Aorta (tissue), 5 donors: ENCODE results near the gene AKAP7. TPM values are rescaled to one million over a fixed set of nuclear protein-coding genes. Genes with fewer than 3 reads are reported as not detected.
"Not testable (repeated sequence)": the region's sequence is repeated elsewhere in the genome, so short reads cannot be mapped to it uniquely, and the experiment has no call there.

Source experiments
- ATAC-seq: fragments of 200-7000 bp; cut with Tn5 transposase; one replicate; pipeline ENCODE4 v1.9.1; 2022; ENCODE audit warnings: moderate library complexity; ENCODE audit not compliant: low FRiP score
- DNase-seq, 2 donors: peaks; one replicate each; pipeline ENCODE4 v3.0.0-alpha.2; 2020
- H3K27ac ChIP-seq, 2 donors: one replicate each; pipeline ENCODE4 v1.5.1; 2013; ENCODE audit warnings: low read length in 2 of 2, mild to moderate bottlenecking in 2 of 2, moderate library complexity in 2 of 2, control low read depth in 1 of 2, inconsistent platforms in 1 of 2, low read depth in 1 of 2
- H3K27me3 ChIP-seq, 2 donors: one replicate each; pipeline ENCODE4 v1.6.1; 2013; ENCODE audit warnings: control low read depth in 1 of 2, low read length in 1 of 2, mild to moderate bottlenecking in 1 of 2, moderate library complexity in 1 of 2; ENCODE audit not compliant: insufficient read depth in 2 of 2, control insufficient read depth in 1 of 2
- H3K36me3 ChIP-seq, 2 donors: one replicate each; pipeline ENCODE4 v1.6.1; 2013; ENCODE audit warnings: control low read depth in 1 of 2, low read length in 1 of 2, mild to moderate bottlenecking in 1 of 2; ENCODE audit not compliant: insufficient read depth in 2 of 2, control insufficient read depth in 1 of 2
- H3K4me1 ChIP-seq, 2 donors: one replicate each; pipeline ENCODE4 v1.6.1; 2013; ENCODE audit warnings: low read length in 2 of 2, control low read depth in 1 of 2, mild to moderate bottlenecking in 1 of 2, moderate library complexity in 1 of 2; ENCODE audit not compliant: insufficient read depth in 2 of 2, control insufficient read depth in 1 of 2
- H3K4me3 ChIP-seq, 2 donors: one replicate each; pipeline ENCODE4 v1.5.1; 2013; ENCODE audit warnings: low read length in 2 of 2, control low read depth in 1 of 2, mild to moderate bottlenecking in 1 of 2
- H3K9me3 ChIP-seq: one replicate; pipeline ENCODE4 v1.6.1; 2013; ENCODE audit warnings: mild to moderate bottlenecking, low read length; ENCODE audit not compliant: control insufficient read depth
- WGBS, 2 donors: extraction: QIAGEN DNeasy Blood & Tissue Kit; methylation state at CpG; one replicate each; pipeline ENCODE4 v1.1.7; 2013; 5-methylcytosine and 5-hydroxymethylcytosine counted together
- intact Hi-C, 2 donors: fragments of 100-400 bp; cut with DNase I; formaldehyde crosslinking; loops; one replicate each; pipeline versions ENCODE4 v1.14.2 to v1.15.0; 2022
- polyA plus RNA-seq, 2 donors: library from polyadenylated mRNA; stranded (reverse); fragments of 200-250 nt; gene quantifications; one replicate each; pipeline ENCODE4 v1.2.3, GENCODE V29; 2013
- total RNA-seq, 2 donors: library from RNA; stranded (reverse); fragmentation: NEBNext Ultra II Directional; extraction: Animal tissue kit (Norgen Biotek cat#: 25700); gene quantifications; one replicate each; pipeline ENCODE4 v1.2.1, GENCODE V29; 2021
- donor health status: healthy with polysubstance abuse.
- donor health status: Bipolar disorder and iron deficiency.
- donor health status: DM: no; HTN: no; CAD: no.
- donor health status: DM: no; HTN: no; CAD: no.
- donor health status: DM: yes; HTN: yes; CAD: no.

The AKAP7 gene
- total and polyA plus RNA-seq, 4 donors = 5.4 to 9.1 (median 7.6) TPM

DNA sequence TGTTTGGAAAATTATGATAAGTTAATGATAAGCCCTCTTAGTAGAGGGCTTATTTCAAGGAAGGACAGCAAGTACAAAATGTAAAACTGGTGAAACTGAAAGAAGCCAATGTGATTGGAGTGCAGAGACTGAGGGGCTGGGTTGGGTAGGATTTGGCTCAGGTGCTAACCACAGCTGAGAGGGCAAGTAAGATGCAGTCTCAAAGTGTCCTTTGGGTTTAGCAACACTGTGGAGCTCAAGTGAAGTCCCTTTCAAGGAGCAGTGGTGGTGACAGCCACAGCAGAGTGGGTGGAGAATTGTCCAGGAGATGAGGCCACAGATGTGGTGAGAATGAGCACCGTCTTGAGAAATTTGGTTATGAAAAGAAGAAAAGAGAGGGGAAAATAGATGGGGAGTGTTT, 181.4 kb downstream of the AKAP7 start:
- Histone ChIP-seq H3K27me3 (no peaks in the 10 kb centered on the region), H3K4me3 (no peak overlapping the region), H3K9me3 (peaks cover 8% of the 10 kb centered on the region), H3K27ac (no peak overlapping the region), H3K4me1 (no peaks in the 10 kb centered on the region), H3K36me3 (no peaks in the 10 kb centered on the region)
- intact Hi-C loops = no loop called here
- ATAC-seq (no peak), DNase-seq (no peak)
- WGBS, 2 donors = 83 to 93% methylated on average over 1 of the region's 1 CpG

DNA sequence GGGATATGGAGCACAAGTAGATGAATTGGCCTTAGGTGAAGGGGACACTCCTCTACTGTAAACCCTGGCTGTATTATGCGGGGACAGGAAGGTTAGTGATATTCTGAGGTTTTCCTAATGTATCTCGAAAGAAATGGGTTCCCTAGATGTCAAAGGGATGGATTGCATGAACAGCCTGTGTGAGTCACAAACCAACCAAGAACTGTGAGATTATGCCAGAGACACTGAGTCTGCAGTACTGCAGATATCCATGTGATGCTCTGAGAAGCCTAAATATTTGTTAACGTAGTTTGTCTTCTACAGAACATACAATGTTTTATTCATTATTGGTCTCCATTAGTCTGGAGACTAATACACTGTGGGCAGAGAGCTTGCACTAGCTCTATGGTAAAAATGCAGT, 182.2 kb downstream of the AKAP7 start:
- no peak overlapping the region for H3K4me3 ChIP-seq
- 84 to 87% methylated on average over 3 of the region's 3 CpGs for WGBS, 2 donors
- H3K9me3 ChIP-seq = peaks cover 8% of the 10 kb centered on the region
- intact Hi-C loops = no loop called here
- H3K4me1 ChIP-seq = no peaks in the 10 kb centered on the region
- DNase-seq (no peak), ATAC-seq (no peak)
- no peaks in the 10 kb centered on the region for H3K27me3 ChIP-seq
- no peak overlapping the region for H3K27ac ChIP-seq
- H3K36me3 ChIP-seq = no peaks in the 10 kb centered on the region

DNA sequence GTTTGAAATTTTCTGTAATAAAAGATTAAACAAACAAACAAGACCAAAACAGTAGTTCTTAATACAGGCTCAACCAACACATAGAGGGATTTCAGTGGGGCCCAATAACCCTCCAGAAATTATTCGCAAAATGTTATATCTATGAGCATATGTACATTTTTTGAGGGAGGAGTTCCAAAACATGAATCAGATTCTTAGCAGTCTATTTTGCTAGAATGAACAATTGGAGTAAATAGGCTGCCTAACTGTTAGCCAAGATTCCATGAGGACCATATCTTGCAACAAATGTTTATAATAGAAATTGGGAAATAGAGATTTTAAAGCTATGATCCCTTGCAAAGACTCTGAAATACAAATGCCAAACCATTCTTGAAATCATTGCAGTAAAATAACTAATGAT, 186.3 kb downstream of the AKAP7 start:
- Histone ChIP-seq H3K36me3 (no peaks in the 10 kb centered on the region), H3K4me3 (no peak overlapping the region), H3K27me3 (no peaks in the 10 kb centered on the region), H3K9me3 (peaks cover 6% of the 10 kb centered on the region), H3K4me1 (no peaks in the 10 kb centered on the region), H3K27ac (no peak overlapping the region)
- no peak for DNase-seq
- WGBS, 2 donors = 84 to 91% methylated on average over 1 of the region's 1 CpG
- intact Hi-C loops = no loop called here
- ATAC-seq = no peak

DNA sequence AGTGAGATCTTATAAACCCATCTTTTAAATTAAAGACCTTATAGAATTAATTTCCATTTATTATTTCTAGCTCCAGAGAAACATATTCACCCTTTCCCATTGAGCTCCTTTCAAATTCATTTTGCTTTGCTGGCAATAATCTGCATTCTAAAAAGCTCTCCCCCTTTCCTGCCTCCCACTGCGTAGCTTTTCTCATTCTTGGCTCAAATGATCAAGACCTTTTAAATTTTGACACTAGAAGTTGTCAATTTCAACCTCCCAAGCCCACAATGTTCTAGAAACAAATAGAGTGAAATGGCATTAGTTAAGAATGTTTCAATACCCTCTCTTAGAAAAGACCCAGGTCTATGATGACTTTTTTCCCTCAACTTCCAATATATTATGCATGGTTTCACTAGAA, 186.9 kb downstream of the AKAP7 start:
- no peaks in the 10 kb centered on the region for H3K36me3 ChIP-seq
- ATAC-seq (no peak), DNase-seq (no peak)
- no peak overlapping the region for H3K4me3 ChIP-seq
- peaks cover 2% of the 10 kb centered on the region for H3K9me3 ChIP-seq
- no peak overlapping the region for H3K27ac ChIP-seq
- H3K4me1 ChIP-seq = no peaks in the 10 kb centered on the region
- no peaks in the 10 kb centered on the region for H3K27me3 ChIP-seq
- intact Hi-C loops = no loop called here
- WGBS, 2 donors = 50 to 53% methylated on average over 1 of the region's 1 CpG

DNA sequence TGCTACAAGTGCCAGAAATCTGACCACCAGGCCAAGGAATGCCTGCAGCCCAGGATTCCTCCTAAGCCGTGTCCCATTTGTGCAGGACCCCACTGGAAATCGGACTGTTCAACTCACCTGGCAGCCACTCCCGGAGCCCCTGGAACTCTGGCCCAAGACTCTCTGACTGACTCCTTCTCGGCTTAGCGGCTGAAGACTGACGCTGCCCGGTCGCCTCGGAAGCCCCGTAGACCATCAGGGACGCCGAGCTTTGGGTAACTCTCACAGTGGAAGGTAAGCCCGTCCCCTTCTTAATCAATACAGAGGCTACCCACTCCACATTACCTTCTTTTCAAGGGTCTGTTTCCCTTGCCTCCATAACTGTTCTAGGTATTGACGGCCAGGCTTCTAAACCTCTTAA, 190.4 kb downstream of the AKAP7 start:
- H3K4me1 ChIP-seq, ATAC-seq, H3K27me3 ChIP-seq, H3K36me3 ChIP-seq, H3K27ac ChIP-seq, H3K9me3 ChIP-seq, DNase-seq, intact Hi-C loops, H3K4me3 ChIP-seq: not testable (repeated sequence)
- WGBS, 2 donors = 92 to 97% methylated on average over 11 to 14 of the region's 14 CpGs

DNA sequence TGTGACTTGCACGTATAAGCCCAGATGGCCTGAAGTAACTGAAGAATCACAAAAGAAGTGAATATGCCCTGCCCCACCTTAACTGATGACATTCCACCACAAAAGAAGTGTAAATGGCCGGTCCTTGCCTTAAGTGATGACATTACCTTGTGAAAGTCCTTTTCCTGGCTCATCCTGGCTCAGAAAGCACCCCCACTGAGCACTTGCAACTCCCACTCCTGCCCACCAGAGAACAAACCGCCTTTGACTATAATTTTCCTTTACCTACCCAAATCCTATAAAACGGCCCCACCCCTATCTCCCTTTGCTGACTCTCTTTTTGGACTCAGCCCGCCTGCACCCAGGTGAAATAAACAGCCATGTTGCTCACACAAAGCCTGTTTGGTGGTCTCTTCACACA, 193.5 kb downstream of the AKAP7 start:
- H3K27me3 ChIP-seq, H3K36me3 ChIP-seq, H3K9me3 ChIP-seq, H3K27ac ChIP-seq, DNase-seq, H3K4me3 ChIP-seq, ATAC-seq, intact Hi-C loops, H3K4me1 ChIP-seq: not testable (repeated sequence)
- WGBS, 2 donors = 78 to 80% methylated on average over 4 to 5 of the region's 5 CpGs

DNA sequence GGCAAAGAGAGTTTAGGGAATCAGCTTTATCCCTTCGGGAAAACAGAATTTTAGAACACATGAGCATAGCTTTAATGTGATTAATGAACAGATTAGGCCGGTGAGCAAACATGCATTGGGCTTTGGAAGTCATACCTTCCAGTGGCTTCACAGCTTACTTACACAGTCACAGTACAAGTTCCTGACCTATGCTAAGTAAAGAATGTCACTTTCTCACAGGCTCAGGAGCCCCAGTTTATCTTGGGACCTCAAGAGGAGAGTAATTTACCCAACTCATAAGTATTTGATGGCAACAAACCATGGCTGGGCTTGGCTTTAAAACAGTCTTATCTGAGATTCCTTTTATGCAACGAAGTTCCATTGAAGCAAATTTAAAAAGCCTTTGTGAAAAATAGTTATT, 195.9 kb downstream of the AKAP7 start:
- WGBS, 2 donors = 8 to 14% methylated on average over 3 of the region's 3 CpGs
- ATAC-seq = no peak
- H3K4me3 ChIP-seq = no peak overlapping the region

DNA sequence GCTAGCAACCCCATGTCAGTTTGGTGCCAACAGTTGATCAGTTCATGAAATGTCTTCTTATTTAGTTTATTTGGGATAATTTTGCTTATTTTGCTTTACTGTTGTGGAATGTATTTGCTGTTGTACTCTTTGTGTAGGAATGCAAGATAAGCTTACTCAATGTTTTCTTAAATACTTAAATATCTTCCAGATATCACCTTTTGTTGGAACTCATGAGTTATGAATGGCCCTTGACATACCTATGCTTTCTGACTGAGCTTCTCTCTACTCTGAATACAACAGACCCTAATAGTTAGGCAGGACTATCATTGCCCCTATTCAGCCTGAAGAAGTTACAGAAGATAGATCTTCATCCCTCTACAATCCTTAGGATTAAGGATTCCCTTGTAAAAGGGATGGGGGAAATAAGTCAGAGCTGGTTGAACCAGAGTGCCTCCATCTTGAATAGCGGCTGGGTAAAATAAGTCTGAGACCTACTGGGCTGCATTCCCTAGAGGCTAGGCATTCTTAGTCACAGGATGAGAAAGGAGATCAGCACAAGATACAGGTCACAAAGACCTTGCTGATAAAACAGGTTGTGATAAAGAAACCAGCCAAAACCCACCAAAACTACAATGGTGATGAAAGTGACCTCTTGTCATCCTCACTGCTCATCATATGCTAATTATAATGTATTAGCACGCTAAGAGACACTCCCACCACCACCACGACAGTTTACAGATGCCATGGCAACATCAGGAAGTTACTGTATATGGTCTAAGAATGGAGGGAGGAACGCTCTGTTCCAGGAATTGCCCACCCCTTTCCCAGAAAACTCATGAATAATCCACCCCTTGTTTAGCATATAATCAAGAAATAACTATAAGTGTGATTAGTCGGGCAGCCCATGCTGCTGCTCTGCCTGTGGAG, 196.9 kb downstream of the AKAP7 start:
- Histone ChIP-seq H3K36me3 (no peaks in the 10 kb centered on the region), H3K9me3 (no peaks in the 10 kb centered on the region), H3K27ac (no peak overlapping the region), H3K4me1 (no peaks in the 10 kb centered on the region), H3K4me3 (no peak overlapping the region), H3K27me3 (no peaks in the 10 kb centered on the region)
- ATAC-seq (no peak), DNase-seq (no peak)
- intact Hi-C loops = no loop called here
- 96% methylated on average over 5 of the region's 5 CpGs for WGBS, 2 donors

More for the DNA sequence above, 195.9 kb downstream of the AKAP7 start:
- Histone ChIP-seq H3K9me3 (no peaks in the 10 kb centered on the region), H3K36me3 (no peaks in the 10 kb centered on the region), H3K4me1 (no peaks in the 10 kb centered on the region), H3K27me3 (no peaks in the 10 kb centered on the region), H3K27ac (no peak overlapping the region)
- intact Hi-C loops = no loop called here
- no peak for DNase-seq
